Measurements from ENCODE around the gene C15orf40. TPM values are rescaled to one million over a fixed set of nuclear protein-coding genes. Genes with fewer than 3 reads are reported as not detected.

The C15orf40 gene
- total RNA-seq, 2 experiments from 2014 or later = 25.6 to 30.2 TPM

DNA sequence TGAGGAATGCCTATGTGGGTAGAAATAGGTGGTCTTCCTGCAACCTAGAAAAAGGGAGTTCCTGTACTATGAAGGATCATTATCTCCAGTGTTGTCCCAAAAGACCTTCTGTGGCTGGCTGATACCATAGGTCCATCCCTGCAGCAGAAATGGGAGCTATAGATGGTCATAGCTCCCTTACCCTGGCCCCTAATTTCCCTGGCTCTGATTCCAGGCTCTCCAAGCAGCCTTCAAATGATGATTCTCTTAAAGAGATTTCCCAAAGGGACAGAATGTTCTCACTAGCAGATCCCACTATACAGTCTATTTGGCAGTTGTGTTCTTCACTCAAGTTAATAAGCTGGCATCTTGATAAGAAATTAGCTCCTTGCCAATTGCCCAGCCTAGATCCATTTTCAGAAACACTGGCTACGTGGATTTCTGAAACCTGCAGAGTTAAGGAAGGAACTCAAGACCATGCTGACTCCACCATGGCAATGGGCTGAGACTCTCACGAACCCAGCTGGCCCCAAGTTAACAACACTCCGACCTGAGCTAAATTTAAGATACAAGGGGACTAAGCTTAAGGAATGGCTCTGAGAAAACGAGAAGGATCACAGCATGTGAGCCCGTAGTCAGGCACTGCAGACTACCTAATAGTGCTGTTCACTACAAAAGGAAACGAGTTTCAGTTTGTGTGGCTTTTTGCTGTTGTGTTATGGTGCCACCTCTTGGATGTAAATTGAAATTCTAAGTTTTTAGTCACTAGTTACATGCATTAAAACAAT, 11.4 kb downstream of the C15orf40 start:
- ATAC-seq (peak; percentile 93), DNase-seq (peak; percentile 38)
- CTCF ChIA-PET = interaction anchor here (0.6 to 3.6 kb wide), 31 partner anchors 9 to 471 kb away, joined by 3 to 43 read pairs (median 4); partner anchors contain the start of genes C15orf40 and RAMAC
- Mint-ChIP-seq H3K36me3 (ENCODE audit: low read depth) (peaks cover 2% of the 10 kb centered on the region), H3K27ac (peak overlapping the region; percentile 70), H3K4me1 (ENCODE audit: low read depth) (peaks cover 9% of the 10 kb centered on the region), H3K27me3 (no peaks in the 10 kb centered on the region), H3K9me3 (no peaks in the 10 kb centered on the region), H3K4me3 (peak overlapping the region; percentile 53)
- intact Hi-C loops (cut with micrococcal nuclease) = loop anchor here (5.0 kb wide), 1 partner anchor 153 kb away; no protein-coding TSS in a partner anchor
- POLR2A ChIA-PET = interaction anchor here (1.5 to 2.1 kb wide), 3 partner anchors 14 to 460 kb away, joined by 3 to 5 read pairs (median 5); partner anchors contain the start of genes RAMAC and RPS17
- TF ChIP-seq, protein P1, sequence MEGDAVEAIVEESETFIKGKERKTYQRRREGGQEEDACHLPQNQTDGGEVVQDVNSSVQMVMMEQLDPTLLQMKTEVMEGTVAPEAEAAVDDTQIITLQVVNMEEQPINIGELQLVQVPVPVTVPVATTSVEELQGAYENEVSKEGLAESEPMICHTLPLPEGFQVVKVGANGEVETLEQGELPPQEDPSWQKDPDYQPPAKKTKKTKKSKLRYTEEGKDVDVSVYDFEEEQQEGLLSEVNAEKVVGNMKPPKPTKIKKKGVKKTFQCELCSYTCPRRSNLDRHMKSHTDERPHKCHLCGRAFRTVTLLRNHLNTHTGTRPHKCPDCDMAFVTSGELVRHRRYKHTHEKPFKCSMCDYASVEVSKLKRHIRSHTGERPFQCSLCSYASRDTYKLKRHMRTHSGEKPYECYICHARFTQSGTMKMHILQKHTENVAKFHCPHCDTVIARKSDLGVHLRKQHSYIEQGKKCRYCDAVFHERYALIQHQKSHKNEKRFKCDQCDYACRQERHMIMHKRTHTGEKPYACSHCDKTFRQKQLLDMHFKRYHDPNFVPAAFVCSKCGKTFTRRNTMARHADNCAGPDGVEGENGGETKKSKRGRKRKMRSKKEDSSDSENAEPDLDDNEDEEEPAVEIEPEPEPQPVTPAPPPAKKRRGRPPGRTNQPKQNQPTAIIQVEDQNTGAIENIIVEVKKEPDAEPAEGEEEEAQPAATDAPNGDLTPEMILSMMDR (IDR thresholded peaks at IDR 0.05) = peak; percentile 77

- ChIA-PET POLR2A (interaction anchor here (1.5 to 2.1 kb wide), 2 partner anchors 14 to 459 kb away, joined by 5 read pairs; partner anchors contain the start of genes RAMAC and RPS17), CTCF (interaction anchor here (0.6 to 3.6 kb wide), 20 partner anchors 9 to 471 kb away, joined by 3 to 43 read pairs (median 4); partner anchors contain the start of genes C15orf40 and RAMAC)
- ATAC-seq = no peak
- no peaks in the 10 kb centered on the region for H3K9me3 Mint-ChIP-seq
- H3K4me3 Mint-ChIP-seq = no peak overlapping the region
- intact Hi-C loops (cut with micrococcal nuclease) = no loop called here
- H3K4me1 Mint-ChIP-seq (ENCODE audit: low read depth) = peaks cover 9% of the 10 kb centered on the region
- no peaks in the 10 kb centered on the region for H3K36me3 Mint-ChIP-seq (ENCODE audit: low read depth)
- H3K27me3 Mint-ChIP-seq = no peaks in the 10 kb centered on the region
- TF ChIP-seq, protein P1 (IDR thresholded peaks at IDR 0.05) = no peak
- H3K27ac Mint-ChIP-seq = no peak overlapping the region
- no peak for DNase-seq
These were observed 12.0 kb downstream of the C15orf40 start for GRCh38 chr15:82999426-82999825.

- Mint-ChIP-seq H3K27me3 (no peaks in the 10 kb centered on the region), H3K4me3 (no peak overlapping the region), H3K27ac (no peak overlapping the region), H3K9me3 (no peaks in the 10 kb centered on the region), H3K36me3 (ENCODE audit: low read depth) (peaks cover 3% of the 10 kb centered on the region), H3K4me1 (ENCODE audit: low read depth) (peaks cover 9% of the 10 kb centered on the region)
- ATAC-seq = no peak
- DNase-seq = no peak
- intact Hi-C loops (cut with micrococcal nuclease) = no loop called here
- TF ChIP-seq, protein P1 (IDR thresholded peaks at IDR 0.05) = no peak
- CTCF ChIA-PET = interaction anchor here (1.1 to 1.9 kb wide), 2 partner anchors 10 to 147 kb away, joined by 5 read pairs; partner anchors contain the start of gene RAMAC
- POLR2A ChIA-PET = interaction anchor here (1.5 kb wide), 1 partner anchor 9 kb away, joined by 6 read pairs; no protein-coding TSS in a partner anchor
These were observed 15.5 kb downstream of the C15orf40 start for GRCh38 chr15:82995938-82996337.

DNA sequence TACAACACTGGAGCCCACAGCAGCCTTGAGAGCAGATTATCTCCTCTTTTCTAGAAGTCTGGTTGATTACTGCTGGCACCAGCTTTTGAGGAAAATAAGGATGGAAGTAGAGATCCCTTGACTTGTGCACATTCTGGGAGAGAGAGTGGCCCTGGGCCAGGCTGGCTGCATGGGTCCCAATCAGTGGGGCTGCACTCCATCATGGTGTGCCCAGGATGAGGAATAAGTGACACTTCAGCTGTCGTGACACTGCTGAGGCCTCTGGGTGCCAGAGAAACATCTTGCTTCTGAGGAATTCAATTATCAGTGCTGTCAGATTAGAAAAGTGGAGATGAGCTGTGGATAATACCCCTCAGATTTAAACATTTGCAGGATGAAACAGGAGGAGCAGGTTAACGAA, 16.4 kb downstream of the C15orf40 start:
- Mint-ChIP-seq H3K27ac (no peak overlapping the region), H3K4me1 (ENCODE audit: low read depth) (peaks cover 4% of the 10 kb centered on the region), H3K36me3 (ENCODE audit: low read depth) (peaks cover 6% of the 10 kb centered on the region), H3K27me3 (no peaks in the 10 kb centered on the region), H3K9me3 (no peaks in the 10 kb centered on the region), H3K4me3 (no peak overlapping the region)
- CTCF ChIA-PET = interaction anchor here (1.9 kb wide), 1 partner anchor 9 kb away, joined by 5 read pairs; the partner anchor contains the start of gene RAMAC
- intact Hi-C loops (cut with micrococcal nuclease) = no loop called here
- no peak for DNase-seq
- POLR2A ChIA-PET = interaction anchor here (1.5 kb wide), 1 partner anchor 8 kb away, joined by 6 read pairs; no protein-coding TSS in a partner anchor
- TF ChIP-seq, protein P1 (IDR thresholded peaks at IDR 0.05) = no peak
- ATAC-seq = no peak
